Activated CD4-positive, alpha-beta T cell treated with anti-CD3 and anti-CD28 coated beads for 1 hour (primary cell): ENCODE measurements around the gene MPPED1.

Experiments used
- DNase-seq: peaks from one replicate; pipeline ENCODE4 v3.0.0-alpha.2; 2020

Gene MPPED1

DNA sequence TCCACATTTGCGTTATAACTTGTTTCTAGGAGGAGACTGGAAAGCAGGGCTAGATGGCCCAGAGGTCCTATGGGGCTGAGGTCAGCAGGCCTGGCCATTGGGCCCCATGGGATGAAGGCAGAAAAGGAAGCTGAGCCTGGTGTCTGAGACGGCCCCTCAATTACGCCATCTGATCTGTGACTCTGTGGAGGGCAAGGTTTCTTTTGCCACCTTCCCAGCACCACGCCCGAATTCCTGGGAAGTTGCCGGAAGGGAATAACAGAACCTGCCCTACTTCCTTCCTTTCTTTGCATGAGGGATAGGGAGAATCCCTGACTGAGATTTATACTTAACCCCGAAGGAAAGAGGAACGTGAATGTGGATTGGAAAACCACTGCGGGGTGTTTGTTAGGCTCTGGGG is 118.1 kb downstream of the MPPED1 start:
- no peak for DNase-seq

DNA sequence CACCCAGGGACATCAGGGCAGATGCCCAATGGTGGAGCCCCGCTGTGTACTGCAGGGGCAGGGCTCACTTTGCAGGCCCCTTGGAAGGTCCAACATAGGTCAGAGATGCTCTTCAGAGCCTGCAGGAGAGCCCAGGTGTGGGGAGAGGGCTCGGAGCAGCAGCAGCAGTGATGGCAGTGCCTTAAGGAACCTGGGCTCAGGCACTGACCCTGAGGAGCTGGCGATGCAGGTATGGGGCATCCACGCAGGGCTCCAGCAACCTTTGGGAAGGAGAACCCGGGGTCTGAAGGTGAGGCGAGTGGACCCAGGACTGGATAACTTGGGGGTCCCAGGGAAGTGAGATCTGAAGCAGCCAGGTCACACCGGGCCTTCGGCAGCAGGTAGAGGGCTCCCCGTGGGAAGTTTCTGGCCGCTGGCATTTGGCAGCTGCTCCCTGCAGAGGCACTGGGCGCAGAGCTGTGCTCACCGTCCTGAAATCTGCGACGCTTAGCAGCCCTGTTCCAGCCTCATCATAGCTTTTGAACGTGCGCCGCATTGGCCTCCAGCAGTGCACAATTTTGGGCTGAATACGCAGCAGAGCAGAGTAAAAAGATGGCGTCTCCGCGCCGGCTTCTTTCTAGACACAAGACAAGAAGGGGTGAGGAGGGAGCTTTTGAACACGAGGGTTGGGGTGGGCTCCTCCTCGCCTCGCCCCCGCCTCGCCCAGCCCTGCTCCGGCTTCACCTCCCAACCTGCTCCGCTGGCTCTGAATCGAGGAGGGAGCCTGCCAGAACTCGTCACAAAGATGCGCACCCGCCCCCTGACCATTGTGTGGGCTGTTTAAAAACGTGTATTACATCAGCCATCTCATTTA is 118.8 kb downstream of the MPPED1 start:
- DNase-seq: no peak

GRCh38 chr22:43531651-43532050 is 119.8 kb downstream of the MPPED1 start:
- no peak for DNase-seq

DNA sequence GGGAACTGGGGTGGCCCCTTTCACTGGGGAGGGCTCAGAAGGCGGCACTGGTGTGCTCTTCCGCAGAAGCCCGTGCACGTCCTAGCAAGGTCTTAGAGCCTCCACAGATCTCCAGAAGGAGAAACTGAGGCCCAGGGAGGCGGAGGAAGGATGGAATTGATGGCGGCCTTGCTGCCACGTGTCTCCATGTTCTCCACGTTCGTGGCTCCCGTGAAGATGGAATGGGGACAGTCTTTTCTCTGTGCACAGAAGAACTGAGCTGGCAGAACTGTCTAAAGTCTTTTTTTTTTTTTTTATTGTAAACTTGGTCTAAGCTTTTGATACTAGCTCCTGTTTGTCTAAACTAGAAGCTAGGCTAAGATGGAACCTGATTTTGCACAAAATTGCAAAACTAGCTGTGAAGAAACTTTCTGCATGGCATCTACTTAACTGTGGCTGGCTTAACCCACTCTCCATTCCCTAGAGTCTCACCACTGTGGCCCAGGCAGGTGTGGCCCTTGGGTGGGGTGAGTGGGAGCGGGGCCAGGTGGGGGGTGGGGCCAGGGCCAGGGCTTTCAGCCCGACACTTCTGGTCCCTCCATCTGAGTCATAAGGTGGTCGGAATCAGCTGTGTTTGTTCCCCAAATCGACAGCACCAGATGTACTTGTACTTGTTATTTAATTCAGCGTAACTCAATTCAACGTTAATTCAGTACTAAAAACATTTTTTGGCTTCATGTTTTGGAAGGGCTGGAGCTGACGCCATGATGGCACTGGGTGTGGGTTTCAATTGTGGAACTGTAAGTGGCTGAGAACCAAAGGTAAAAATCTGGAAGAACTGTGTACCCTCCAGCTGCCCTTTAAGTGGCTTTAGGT is 120.7 kb downstream of the MPPED1 start:
- DNase-seq: no peak

DNA sequence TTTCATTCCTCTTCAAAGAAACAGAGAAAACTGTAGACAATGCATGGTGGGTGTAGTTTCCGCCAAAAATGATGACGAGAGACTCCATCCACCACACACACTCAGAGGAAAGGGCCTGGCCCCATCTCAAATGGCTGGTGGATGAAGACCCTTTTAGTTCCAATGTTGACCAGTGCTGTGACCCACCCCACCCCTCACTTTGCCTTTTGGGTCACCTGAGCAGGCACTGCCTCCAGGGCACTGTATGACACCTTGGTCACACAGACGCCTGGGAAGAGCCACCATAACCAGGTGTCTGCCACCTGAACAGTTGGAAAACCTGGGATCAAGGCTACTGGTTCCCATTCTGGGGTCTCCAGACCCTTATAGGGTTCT is 121.3 kb downstream of the MPPED1 start:
- DNase-seq: no peak

GRCh38 chr22:43533656-43534428 is 122.0 kb downstream of the MPPED1 start:
- no peak for DNase-seq

DNA sequence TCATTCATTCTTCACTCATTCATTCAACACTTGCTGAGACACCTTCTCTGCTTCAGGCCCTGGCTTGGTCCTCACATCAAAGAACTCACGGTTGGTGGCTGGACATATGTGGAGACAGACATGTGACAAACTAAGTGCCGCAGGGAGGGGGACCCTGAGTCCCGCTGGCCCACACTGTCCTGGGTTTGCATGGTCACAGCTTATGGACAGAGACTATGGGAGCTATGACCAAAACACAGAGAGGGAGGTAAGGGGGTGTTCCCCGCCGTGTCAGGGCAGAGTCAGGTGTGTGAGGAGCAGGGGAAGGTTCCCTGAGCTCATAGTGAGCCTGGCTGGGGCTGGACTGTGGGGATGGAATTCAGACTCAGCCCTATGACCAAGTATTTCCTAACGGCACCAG is 123.1 kb downstream of the MPPED1 start:
- DNase-seq: no peak

- DNase-seq: no peak
These were observed 123.5 kb downstream of the MPPED1 start for GRCh38 chr22:43535336-43535735.

GRCh38 chr22:43535741-43536140 is 123.9 kb downstream of the MPPED1 start:
- no peak for DNase-seq

DNA sequence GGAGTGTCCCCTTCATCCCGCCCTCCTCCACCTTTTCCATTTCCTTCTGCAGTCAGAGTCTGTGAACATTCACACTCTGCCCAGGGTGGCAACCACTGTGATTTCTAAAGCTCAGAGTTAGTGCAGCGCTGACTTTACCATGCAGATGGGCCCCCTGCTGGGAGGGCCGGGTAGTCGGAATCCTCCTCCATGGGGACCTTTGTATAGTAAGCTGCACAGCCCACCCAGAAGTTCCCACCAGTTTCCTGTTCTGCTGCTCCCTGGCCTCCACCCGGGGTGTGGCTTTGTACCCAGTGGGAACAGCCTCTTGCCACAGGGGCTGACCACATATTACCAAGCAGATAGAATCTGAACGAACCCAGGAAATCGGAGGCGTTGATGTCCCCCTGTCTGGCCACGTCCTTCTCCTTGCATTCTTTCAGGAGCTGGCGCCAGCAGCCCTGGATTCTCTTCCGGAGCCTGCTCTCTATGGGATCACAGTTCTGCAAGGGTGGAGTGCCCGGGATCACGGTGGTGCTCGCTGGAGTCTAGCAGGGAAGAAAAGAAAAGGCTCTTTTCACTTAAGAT is 125.3 kb downstream of the MPPED1 start:
- DNase-seq: no peak

DNA sequence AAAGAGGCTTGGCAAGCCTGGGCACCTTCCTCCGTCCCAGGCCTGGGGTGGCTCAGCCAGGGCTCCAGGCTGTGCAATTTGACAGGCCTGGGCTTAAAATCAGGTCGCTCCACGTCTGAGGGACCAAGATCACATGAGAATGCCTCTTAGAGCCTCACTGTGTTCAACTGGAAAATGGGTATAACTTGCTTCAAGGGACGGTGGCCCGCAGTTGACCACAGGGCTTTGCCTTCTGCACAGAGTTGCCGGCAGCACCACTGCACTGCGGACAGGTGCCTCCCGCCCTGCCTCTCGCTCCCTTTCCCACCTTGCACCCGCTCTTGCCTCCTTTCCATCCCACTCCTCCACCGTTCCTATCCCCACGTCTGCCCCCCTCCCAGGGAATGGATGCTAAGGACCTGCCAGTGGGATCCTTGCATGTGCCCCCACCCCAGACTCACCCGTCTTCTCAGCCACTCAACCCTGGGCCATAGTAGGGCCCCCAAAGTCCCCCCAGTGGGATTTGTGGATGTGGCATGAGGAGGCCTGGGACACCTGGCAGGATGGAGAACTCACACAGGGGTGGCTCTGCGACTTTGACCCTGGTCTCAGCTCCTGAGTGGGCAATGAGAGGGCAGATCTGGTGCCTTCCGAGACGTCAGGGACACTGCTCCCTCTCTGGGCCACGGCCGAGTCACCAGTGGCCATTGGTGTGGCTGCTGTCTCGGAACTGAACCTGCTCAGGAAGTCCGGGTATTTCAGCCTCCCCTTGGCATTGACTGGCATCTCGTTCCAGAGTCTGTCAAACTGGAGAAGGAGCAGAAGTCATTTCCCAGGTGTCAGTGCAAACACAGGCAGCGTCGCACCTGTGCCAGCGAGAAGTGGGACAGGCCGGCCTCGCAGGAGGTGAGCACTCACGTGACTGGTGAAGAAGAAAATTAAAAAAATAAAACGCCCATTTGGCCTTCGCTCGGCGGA is 128.0 kb downstream of the MPPED1 start:
- DNase-seq: no peak

DNA sequence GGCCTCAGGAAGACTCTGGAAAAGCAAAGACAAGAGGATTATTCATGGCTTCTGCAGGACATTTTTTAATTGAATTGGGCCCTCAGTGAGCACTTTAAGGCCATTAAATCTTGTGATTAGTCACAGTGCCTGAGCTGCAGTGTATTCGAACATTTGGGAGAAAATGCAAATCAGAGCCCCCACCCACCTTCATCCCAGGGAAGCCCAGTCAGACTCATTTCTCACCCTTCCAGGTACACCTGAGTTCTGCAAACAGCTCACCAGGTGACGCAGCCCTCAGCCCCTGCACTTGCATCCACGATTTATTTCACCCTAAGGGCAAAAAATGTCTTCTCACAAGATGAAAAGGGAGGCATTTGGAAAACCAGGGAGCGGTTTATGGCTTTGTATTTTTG is 128.7 kb downstream of the MPPED1 start:
- DNase-seq: no peak

DNA sequence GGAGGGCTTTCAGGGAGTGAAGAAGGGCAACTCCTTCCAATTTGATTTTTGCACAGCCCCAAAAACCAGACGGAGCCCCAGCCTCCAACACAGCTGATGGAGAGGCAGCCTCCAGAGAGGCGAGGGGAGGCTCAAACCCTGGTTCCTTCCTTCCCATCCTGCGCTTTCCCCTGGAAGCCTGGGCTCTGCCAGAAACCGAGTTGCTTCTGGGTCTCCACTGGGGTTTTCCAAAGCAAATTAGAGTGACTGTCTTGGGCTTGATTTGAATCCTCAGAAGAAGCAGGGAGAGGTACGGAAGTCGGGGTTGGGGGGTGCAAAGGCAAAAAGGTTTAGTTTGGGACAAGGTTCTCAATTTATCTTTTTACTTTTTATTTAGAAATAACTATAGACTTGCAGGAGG is 129.2 kb downstream of the MPPED1 start:
- no peak for DNase-seq

DNA sequence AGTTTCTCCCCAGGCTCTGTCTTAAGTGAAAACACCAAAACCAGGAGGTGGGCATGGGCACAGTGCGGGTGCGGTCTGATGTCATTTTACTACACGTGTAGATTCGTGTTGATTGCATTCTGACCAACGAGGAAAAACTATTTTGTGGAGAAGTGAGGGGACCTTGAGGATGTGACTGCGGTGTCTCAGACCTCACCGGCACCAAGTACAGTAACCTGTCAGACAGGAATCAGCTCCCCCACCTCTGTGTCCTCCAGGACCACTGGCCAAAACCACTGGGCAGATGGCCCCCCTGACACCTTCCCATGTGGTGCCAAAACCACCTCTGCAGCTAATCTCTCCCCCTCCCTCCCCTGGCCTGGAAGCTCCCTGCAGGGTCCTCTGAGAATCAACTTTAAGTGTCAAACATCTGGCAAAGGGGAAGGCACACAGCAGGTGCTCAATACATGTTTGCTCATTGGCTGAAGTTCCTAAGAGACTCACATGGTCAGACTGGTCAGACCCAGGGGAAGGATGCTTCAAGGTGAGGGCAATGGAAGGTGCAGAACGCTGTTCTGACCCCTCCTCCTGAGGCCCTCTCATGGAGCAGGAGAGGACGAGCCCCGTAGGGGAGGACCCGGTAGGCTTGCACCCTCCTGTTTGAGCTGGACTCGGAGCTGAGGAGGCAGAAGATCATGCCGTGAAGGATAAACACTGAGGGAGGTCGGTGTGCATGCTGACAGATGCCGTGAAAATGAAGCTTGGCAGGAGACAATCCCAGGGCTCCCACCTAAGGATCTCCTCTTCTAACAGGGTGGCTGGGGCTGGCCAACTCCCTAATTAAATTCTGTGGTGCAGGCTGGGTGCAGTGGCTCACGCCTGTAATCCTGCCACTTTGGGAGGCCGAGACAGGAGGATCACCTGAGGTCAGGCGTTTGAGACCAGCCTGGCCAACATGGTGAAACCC is 129.9 kb downstream of the MPPED1 start:
- DNase-seq: no peak

DNA sequence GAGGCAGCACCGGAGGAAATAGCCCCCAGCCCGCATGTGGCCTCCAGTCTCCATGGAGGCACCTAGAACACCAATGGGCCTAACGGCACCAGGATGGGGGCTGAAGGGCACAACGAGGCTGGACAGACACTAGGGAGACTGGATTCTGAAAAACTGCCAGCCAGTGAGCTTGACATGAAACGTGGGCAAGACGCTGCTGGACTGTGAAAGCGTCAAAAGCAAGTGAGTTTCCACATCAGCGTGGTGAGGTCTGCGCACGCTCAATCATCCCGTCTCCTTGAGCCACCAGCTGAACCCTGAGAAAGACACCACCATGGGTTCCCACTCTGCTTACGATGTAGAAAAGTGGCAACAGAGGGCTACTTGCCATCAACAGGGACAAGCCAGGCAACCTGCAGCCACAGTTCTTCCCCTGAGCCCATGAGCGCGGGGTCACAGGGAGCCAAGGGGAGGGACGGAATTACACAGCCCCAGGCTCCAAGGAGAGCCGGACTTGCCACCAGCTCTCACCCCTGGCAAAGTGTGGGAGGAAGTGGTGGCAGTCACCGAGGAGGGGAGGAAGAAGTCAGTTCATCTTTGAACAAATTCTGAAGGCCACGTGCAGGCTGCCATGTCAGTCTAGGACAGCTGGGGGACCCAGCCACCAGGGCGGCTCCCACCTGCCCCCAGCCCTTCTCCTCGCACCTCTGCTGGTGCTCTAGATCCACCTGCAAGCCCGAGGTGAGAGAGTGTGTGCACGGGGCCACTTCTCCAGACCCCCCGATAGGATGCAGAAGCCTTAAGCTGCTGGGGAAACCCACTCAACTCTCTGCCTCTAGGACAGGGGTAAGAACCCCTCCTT is 131.1 kb downstream of the MPPED1 start:
- no peak for DNase-seq

- no peak for DNase-seq
These were observed 131.9 kb downstream of the MPPED1 start for GRCh38 chr22:43543522-43544288.

- no peak for DNase-seq
These were observed 132.5 kb downstream of the MPPED1 start for GRCh38 chr22:43544289-43544673.

- DNase-seq: no peak
These were observed 134.4 kb downstream of the MPPED1 start for GRCh38 chr22:43546186-43546585.
